ENCODE results near the gene HEXA. TPM values are rescaled to one million over a fixed set of nuclear protein-coding genes. Genes with fewer than 3 reads are reported as not detected.
A peak's percentile ranks its signal among the peaks of the same experiment; 100 is the strongest.
"Not testable (repeated sequence)": the region's sequence is repeated elsewhere in the genome, so short reads cannot be mapped to it uniquely, and the experiment has no call there.

HEXA gene
- 100 to 1,000 TPM in 3 of 4 donors, 10 to 100 TPM in 1; 89.7 to 122 (median 114) TPM for polyA plus RNA-seq (ENCODE audit: insufficient read length in 4 of 4)

DNA sequence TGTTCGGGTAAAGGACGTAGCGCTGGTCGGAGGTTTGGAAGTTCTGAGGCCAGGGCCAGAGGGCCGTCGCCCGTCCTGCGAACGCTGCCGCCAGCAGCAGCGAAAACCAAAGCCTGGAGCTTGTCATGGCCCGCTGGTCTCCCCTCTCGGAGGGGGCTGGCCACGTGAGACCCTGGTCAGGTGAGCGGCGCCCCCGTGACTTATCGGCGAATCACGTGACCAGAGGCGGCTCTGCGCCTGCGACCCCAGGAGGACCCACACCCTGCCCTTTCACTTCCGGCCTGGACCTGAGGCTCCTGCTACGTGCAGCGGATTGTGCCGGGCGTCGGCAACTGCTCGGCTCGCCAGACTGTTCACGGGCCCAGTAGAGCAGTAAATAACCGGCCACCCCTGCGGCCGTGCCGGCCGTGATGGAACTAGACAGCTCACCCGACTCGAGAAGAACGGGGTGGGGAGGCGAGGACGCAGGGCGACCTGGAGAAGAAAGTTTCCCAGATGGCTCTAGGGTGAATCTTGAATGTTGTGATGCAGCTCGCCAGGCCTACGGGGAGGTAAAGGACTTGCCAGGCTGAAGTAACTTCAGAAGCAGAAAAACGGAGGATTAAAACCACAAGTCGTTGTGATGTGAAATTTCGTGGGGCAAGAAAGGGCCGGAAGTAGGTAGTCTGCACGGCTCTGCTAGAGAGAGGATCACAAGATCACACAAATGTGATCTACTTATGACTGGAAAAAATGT is at the start of gene HEXA:
TSS of gene HEXA (minus strand) at position 169 of the 736 bp plus-strand sequence. CDS start at position 127, 42 bp downstream.
- peak; percentile 86 to 90 (median 88) for DNase-seq (ENCODE audit: low read depth in 4 of 4, low spot score in 3 of 4)

DNA sequence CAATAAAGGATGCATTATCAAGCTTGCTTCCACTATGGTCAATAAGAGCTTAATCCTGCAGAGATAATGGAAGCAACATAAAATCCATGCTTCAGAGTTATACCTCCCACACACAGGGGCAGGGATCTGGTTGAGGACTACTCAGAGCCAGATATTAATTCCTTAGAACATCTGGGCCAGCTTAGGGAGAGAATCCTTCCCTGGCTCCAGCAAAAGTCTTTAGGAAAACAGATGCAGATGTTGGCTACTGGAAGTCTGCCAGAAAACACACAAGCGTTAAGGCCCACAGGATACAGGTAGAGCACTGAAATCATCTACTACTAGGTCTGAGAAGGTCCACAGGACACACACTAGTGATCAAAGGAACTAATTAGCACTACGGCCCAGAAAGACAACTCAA is 47.4 kb upstream of the HEXA start:
- DNase-seq (ENCODE audit: low read depth in 4 of 4, low spot score in 3 of 4) = no peak

DNA sequence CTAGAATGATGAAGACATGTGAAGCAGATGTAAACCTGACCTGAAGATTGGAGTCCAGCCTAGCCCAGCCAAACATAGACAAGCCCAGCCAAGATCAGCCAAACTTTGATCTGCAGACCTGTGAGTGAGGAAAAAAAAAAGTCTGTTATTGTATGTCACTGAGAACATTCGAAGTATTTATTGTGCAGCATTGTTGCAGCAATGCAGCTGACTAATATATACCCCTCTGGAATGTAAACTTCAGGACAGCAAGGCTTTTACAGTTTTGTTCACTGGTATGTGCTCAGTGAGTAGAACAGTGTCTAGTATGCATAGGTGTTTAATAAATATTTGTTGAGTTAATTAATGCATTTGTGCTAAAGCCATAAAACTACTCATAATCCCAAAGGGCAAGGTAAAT is 45.7 kb upstream of the HEXA start:
- DNase-seq (ENCODE audit: low read depth in 4 of 4, low spot score in 3 of 4) = no peak

DNA sequence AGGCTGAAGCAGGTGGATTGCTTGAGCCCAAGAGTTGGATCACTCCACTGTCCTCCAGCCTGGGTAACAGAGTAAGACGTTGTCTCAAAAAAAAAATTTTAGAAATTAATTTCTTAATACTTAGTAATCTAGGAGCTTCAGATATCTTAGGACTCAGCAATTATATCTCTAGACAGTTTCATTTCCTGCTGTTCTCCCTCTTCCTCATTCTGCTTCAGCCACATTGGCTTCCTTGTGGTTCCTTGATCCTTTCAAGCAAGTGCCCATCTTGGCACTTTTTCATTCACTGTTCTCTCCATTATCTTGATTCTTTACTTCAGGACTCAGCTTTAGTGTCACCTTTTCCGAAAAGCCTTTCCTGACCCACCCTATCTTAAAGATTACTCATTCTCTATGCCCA is 44.8 kb upstream of the HEXA start:
- no peak for DNase-seq (ENCODE audit: low read depth in 4 of 4, low spot score in 3 of 4)

DNA sequence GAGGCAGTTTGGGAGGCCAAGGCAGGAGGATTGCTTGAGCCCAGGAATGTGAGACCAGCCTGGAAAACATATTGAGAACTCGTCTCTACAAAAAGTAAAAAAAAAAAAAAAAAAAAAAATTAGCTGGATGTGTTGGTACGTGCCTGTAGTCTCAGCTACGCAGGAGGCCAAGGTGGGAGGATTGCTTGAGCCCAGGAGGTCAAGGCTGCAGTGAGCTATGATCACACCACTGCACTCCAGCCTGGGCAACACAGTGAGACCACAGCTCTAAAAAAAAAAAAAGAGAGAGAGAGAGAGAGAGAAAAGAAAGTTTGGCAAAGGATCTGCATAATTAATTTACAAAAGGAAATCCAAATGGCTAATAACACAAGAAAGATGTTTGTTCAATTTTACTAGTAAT is 44.0 kb upstream of the HEXA start:
- DNase-seq (ENCODE audit: low read depth in 4 of 4, low spot score in 3 of 4) = not testable (repeated sequence)

DNA sequence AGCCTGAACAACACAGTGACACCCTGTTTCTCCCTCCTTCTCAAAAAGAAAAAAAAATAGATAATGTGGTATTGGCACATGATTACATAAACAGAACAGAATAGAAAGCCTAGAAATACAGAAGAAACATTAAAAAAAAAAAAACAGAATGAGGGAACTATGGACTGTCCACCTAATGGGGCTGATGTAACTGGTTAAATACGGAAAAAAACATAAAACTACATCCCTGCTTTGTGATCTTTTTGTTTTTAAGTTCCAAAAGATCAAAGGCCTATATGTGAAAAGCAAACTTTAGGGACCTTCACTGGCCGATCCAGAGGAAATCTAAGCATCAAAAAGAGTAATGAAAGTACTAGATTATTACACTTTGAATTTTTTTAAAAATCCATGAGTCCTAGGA is 39.5 kb upstream of the HEXA start:
- no peak for DNase-seq (ENCODE audit: low read depth in 4 of 4, low spot score in 3 of 4)

DNA sequence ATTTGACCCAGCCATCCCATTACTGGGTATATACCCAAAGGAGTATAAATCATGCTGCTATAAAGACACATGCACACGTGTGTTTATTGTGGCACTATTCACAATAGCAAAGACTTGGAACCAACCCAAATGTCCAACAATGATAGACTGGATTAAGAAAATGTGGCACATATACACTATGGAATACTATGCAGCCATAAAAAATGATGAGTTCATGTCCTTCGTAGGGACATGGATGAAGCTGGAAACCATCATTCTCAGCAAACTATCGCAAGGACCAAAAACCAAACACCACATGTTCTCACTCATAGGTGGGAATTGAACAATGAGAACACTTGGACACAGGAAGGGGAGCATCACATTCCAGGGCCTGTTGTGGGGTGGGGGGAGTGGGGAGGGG is 37.5 kb upstream of the HEXA start:
- not testable (repeated sequence) for DNase-seq (ENCODE audit: low read depth in 4 of 4, low spot score in 3 of 4)

DNA sequence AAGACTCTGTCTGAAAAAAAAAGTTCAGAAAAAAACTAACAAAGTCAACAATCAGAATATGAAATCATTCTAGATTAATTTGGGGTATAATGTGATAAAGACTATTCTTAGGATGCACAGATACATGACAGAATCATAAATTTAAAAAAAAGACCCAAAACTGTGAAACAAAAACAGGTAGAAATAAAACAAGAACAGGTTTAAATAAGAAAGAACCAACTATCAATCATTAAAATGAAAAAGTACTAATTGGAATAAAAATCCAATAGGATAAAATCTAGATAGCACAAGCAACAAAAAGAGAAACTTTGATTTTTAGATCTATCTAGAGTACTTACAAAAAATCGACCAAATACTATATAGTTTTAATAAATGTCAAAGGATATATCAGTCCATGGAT is 35.7 kb upstream of the HEXA start:
- DNase-seq (ENCODE audit: low read depth in 4 of 4, low spot score in 3 of 4) = no peak

DNA sequence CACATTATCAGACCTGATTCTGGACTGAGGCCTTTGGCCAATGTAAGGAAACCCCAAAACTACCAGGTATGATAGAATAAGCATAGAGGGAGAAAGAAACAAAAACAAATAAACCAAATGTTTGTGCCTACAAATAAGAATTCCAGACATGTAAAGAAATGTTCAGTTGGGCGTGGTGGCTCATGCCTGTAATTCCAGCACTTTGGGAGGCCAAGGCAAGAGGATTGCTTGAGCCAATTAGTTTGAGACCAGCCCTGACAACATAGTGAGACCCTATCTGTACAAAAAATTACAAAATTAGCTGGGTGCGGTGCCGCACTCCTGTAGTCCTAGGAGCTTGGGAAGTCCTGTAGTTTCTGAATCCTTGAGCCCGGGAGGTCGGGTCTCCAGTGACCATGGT is 35.3 kb upstream of the HEXA start:
- DNase-seq (ENCODE audit: low read depth in 4 of 4, low spot score in 3 of 4) = no peak

DNA sequence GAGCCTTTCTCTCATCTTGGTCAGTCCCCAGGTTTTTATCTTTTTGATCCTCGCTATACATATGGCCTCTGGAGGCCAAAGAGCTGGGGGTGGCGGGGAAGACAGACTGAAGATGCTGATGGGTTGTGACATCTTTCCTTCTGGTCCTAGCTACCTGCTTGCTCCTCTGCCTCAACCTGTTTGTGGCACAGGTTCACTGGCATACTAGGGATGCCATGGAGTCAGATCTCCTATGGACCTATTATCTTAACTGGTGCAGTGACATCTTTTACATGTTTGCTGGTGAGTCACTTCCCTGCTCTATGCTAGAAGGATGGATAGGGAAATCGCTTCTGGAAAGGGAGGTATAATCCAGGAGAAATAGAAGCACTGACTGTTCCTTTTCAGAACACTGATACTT is 31.1 kb upstream of the HEXA start:
- DNase-seq (ENCODE audit: low read depth in 4 of 4, low spot score in 3 of 4) = no peak

DNA sequence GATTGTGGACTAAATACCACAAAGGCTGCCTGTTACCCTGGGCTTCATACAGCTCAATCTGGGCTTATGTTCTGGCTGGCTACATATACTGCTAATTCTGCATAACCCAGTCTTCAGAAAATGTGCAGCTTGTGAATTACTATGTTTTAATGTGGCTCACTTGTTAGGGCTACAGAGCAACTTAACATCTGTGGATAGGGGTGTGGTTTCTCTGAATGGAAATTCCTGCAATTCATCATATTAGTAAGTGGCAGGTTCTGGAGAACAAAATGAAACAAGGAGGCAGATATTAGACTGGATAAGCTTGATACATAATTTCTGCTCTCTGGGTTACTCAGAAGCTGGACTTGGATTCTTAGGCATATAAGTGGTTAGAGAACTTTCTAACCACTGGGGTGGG is 29.0 kb upstream of the HEXA start:
- DNase-seq (ENCODE audit: low read depth in 4 of 4, low spot score in 3 of 4) = no peak

DNA sequence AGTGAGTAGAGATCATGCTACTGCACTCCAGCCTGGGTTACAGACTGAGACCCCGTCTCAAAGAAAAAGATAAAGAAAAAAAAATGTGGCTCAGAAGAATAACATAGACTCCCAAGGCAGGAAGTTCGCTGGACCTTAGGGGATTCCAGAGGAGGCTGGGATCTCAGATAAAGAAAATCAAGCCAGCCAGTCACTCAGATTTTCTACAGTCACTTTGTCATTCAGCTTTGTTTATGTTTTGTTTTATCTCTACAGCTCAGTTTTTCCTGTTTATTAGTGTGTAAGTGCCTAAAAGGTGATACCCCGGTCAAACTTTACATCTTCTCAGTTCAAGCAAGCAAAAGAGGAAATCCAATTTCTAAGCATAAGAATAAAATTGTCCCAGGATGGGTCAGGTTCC is 28.5 kb upstream of the HEXA start:
- no peak for DNase-seq (ENCODE audit: low read depth in 4 of 4, low spot score in 3 of 4)

DNA sequence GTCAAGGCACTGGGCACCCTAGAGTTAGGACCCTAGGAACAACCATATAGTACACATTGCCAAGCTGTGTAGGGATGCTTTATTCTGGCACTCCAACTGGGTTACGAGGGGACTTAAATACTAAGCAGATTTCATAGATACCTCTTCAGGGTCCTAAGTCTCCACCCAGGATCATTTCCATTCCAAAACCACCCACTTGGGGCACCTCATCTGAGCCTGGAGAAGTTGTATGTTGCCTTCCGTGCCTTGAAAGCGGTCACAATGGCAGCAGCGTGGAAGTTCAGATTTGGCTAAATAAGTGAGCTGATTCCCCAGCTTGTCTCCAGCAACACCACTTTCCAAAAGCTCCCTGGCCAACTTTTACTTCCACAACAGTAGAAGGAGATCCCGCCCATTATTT is 26.9 kb upstream of the HEXA start:
- DNase-seq (ENCODE audit: low read depth in 4 of 4, low spot score in 3 of 4) = no peak

DNA sequence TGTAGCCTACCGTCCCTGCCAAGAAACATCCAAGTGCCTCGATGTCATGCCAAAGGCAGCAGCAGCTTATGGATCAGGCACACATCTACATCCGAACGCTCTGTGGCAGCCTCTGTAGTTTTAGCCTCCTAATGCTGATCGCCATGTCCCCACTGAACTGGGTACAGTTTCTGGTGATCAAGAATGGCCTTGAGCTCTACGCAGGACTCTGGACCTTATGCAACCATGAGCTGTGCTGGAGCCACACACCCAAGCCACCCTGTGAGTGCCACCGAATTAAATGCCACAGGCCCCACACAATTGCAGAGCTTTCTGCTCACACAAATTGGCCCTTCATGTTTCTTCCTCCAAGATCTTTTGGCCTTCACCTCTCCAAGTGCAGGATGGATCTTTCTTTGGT is 22.8 kb upstream of the HEXA start:
- no peak for DNase-seq (ENCODE audit: low read depth in 4 of 4, low spot score in 3 of 4)

DNA sequence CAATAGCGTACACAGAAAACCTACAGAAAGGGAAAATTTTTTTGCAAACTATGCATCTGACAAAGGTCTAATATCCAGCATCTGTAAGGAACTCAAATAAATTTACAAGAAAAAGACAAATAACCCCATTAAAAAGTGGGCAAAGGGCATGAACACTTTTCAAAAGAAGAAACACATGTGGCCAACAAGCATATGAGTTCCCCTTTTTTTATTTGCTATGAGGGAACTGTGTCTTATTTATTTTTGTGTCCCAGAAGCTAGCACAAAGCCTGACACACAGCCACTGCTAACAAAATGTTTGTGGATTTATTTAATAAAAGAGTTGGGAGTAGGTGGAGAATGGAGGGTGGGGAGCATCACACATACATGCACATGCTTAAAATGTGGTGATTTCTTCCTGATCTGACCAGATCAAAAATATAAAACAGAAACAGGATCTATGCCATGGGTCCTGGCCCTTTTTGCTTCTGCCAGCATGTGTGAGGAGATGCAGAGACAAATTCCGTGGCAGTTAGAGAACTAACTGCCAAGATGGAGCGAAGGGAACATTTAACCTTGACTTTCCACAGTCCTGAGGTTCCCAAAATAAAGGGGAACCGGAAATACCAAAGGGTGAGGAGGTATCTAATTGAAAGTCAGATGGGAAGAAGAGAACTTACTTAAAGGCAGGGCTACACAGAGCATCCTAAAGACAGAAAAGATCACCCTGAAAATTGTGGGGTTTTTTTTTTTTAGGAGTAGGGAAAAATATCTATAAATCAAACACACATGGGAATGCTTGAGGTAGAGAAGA is 22.2 kb upstream of the HEXA start, which contains the start of gene TMEM202:
TSS of gene TMEM202 (plus strand) at position 510 of the 793 bp plus-strand sequence. CDS start at position 532, 22 bp downstream.
- DNase-seq (ENCODE audit: low read depth in 4 of 4, low spot score in 3 of 4) = no peak

DNA sequence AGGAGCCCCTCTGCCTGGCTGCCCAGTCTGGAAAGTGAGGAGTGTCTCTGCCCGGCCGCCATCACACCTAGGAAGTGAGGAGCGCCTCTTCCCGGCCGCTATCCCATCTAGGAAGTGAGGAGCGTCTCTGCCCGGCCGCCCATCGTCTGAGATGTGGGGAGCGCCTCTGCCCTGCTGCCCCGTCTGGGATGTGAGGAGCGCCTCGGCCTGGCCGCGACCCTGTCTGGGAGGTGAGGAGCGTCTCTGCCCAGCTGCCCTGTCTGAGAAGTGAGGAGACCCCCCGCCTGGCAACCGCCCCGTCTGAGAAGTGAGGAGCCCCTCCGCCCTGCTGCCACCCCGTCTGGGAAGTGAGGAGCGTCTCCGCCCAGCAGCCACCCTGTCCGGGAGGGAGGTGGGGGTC is 20.5 kb upstream of the HEXA start:
- DNase-seq (ENCODE audit: low read depth in 4 of 4, low spot score in 3 of 4) = not testable (repeated sequence)

DNA sequence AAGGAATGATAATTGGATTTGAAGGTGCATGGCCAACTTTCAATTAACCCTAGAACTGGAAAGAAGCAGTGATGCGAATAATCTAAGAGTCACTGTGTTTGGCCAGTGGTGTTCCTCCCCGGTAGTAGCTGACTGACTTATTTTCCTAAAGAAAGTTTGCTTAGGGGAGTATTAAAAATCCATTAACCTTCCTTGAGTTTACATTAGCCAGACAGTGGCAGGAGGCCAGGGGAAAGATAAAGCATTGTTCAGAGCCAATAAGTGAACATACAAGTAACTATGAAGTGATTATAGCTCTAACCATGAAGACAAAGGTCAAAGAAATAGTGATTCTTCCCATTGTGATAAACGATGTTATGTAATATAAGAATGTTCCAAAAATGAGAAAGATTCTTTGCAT is 13.4 kb upstream of the HEXA start:
- no peak for DNase-seq (ENCODE audit: low read depth in 4 of 4, low spot score in 3 of 4)

DNA sequence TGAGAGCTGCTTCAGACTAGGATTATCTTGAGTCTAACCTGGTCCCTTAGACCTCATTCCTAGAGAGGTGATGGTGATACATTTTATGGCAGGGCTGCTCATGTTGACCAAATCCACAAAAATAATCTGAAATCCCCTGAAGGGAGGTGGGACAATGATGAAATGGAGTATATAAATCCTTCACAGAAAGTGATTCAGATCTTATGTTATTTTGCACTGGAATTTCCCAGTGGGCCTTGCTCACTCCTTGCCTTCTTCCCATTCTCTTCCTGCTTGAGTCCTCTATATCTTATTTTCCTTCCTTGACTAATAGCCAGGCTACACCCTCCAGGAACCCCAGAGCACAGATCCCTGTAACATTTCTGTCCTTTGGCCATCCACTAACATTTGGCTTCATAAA is 11.9 kb upstream of the HEXA start:
- DNase-seq (ENCODE audit: low read depth in 4 of 4, low spot score in 3 of 4) = no peak

DNA sequence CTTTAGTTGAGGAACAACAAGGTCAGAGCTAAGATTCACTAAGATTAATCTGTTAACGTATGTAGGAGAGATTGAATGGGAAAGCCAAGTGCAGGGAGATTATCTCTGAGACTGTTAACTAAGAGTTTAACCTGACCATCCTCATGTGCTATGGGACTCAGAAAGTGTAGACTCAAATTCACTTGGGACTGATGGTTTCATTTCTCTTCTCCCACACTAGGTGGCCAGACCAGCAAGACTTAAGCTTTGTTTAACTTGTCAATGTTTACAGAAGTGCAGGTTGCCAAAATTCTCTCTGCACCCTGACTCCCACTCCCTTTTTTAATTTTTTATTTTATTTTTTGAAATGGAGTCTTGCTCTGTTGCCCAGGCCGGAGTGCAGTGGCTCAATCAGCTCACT is 6.3 kb upstream of the HEXA start:
- DNase-seq (ENCODE audit: low read depth in 4 of 4, low spot score in 3 of 4) = no peak

DNA sequence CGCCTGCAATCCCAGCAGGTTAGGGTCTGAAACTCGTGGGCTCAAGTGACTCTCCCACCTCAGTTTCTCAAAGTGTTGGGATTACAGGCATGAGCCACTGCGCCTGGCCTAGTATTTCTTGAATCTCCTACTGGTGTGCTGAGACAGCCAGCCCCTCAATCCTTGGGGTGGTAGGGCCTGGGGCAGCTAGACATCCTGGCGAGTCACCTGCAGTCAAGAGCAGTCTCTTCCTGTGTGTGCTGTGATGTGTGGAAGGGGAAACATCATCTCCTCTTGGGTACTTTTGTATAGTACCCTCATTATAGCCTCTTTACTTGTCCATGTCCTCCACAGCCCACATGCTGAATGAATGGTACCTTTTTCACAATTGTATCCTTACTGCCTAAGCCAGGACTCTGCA is 4.9 kb upstream of the HEXA start:
- no peak for DNase-seq (ENCODE audit: low read depth in 4 of 4, low spot score in 3 of 4)

DNA sequence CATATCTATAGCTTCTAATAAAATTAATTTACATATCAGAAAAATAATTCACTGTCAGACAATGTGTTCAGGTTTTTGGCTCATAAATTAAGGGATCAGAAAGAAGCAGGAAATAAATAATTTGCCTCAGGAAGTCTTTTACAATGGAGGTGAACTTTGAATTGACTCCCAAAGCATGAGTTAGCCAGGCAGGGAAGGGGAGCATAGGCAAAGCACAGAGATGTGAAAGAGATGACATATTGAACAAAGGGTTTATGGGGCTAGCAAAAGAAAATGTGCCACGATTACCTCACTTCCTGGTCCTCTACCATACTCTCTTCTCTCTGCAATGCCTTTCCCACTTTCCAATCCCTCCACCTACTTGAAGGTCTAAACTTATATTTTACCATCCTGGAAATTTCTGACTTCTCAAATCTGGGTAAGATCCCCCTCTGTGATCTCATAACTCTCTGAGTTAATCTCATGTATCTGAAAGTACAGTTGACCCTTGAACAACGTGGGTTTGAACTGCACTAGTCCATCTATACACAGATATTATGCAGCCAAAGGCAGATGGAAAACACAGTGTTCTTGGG is 4.1 kb upstream of the HEXA start:
- no peak for DNase-seq (ENCODE audit: low read depth in 4 of 4, low spot score in 3 of 4)

DNA sequence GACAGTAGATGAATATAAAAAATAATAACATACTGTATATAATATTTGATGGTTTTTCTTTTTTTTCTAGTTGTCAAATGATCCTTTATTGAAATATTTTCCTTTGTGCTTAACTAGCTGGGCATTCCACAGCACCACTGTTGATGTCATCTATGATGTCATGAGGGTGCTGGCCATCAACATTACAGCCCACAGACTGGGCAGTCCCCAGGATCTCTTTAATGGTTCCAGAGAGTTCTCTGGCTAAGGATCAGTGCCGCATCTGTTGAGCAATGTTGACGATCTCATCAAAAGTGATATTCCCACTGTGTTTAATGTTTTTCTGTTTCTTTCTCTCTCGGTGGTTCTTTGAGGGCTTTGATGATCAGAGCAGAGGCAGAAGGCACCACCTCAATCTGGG is 3.3 kb upstream of the HEXA start:
- DNase-seq (ENCODE audit: low read depth in 4 of 4, low spot score in 3 of 4) = not testable (repeated sequence)
